Measurements from ENCODE around the gene FHIT.

DNA sequence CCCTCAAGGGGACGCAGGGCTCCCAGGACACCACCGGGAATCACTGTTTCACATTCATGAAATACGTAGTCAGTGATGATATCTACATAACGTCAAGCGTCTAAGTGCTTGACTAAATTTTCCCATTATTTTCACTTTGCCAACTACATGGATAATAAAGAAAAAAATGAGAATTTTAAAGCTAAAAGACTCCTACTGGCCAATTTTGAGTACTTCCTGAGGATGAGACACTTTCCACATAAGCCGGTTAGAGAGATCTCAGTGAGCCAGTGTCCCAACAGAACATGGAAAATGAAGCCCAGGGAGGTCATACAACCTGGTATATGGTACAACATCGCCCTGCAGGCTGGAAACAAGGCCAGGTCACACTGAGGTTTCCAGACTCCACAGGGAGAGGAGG lies 928.1 kb downstream of the FHIT start:
- TF ChIP-seq, protein P1, sequence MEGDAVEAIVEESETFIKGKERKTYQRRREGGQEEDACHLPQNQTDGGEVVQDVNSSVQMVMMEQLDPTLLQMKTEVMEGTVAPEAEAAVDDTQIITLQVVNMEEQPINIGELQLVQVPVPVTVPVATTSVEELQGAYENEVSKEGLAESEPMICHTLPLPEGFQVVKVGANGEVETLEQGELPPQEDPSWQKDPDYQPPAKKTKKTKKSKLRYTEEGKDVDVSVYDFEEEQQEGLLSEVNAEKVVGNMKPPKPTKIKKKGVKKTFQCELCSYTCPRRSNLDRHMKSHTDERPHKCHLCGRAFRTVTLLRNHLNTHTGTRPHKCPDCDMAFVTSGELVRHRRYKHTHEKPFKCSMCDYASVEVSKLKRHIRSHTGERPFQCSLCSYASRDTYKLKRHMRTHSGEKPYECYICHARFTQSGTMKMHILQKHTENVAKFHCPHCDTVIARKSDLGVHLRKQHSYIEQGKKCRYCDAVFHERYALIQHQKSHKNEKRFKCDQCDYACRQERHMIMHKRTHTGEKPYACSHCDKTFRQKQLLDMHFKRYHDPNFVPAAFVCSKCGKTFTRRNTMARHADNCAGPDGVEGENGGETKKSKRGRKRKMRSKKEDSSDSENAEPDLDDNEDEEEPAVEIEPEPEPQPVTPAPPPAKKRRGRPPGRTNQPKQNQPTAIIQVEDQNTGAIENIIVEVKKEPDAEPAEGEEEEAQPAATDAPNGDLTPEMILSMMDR (conservative IDR thresholded peaks at IDR 0.05; ENCODE audit: low read depth, low read length): no peak
- TF ChIP-seq, protein P2, sequence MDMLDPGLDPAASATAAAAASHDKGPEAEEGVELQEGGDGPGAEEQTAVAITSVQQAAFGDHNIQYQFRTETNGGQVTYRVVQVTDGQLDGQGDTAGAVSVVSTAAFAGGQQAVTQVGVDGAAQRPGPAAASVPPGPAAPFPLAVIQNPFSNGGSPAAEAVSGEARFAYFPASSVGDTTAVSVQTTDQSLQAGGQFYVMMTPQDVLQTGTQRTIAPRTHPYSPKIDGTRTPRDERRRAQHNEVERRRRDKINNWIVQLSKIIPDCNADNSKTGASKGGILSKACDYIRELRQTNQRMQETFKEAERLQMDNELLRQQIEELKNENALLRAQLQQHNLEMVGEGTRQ (IDR thresholded peaks at IDR 0.05; ENCODE audit: low read depth, low read length): no peak
- TF ChIP-seq POLR2A (IDR thresholded peaks at IDR 0.05; ENCODE audit: low read depth, low read length) (no peak), MAZ (IDR thresholded peaks at IDR 0.05; ENCODE audit: borderline replicate concordance, low read depth, low read length) (no peak), BHLHE40 (IDR thresholded peaks at IDR 0.05; ENCODE audit: low read depth, low read length) (no peak), CEBPB (IDR thresholded peaks at IDR 0.05; ENCODE audit: low read depth, low read length) (no peak), RCOR1 (IDR thresholded peaks at IDR 0.05; ENCODE audit: insufficient replicate concordance, low read length) (no peak), RFX5 (IDR thresholded peaks at IDR 0.05; ENCODE audit: low read depth, low read length) (no peak), MAFK (IDR thresholded peaks at IDR 0.05; ENCODE audit: low read depth, low read length) (no peak), SMC3 (IDR thresholded peaks at IDR 0.05; ENCODE audit: low read depth, low read length) (no peak), RAD21 (IDR thresholded peaks at IDR 0.05; ENCODE audit: low read length) (no peak), CHD1 (IDR thresholded peaks at IDR 0.05; ENCODE audit: low read depth, low read length) (no peak)
- TF ChIP-seq, protein P3, sequence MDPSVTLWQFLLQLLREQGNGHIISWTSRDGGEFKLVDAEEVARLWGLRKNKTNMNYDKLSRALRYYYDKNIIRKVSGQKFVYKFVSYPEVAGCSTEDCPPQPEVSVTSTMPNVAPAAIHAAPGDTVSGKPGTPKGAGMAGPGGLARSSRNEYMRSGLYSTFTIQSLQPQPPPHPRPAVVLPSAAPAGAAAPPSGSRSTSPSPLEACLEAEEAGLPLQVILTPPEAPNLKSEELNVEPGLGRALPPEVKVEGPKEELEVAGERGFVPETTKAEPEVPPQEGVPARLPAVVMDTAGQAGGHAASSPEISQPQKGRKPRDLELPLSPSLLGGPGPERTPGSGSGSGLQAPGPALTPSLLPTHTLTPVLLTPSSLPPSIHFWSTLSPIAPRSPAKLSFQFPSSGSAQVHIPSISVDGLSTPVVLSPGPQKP (IDR thresholded peaks at IDR 0.05; ENCODE audit: borderline replicate concordance, low read depth, low read length): no peak
